ENCODE results near the gene IL4R. TPM values are rescaled to one million over a fixed set of nuclear protein-coding genes. Genes with fewer than 3 reads are reported as not detected.

The IL4R gene
- total RNA-seq, 2 donors from 2014 or later = 11.9 to 35.5 TPM

DNA sequence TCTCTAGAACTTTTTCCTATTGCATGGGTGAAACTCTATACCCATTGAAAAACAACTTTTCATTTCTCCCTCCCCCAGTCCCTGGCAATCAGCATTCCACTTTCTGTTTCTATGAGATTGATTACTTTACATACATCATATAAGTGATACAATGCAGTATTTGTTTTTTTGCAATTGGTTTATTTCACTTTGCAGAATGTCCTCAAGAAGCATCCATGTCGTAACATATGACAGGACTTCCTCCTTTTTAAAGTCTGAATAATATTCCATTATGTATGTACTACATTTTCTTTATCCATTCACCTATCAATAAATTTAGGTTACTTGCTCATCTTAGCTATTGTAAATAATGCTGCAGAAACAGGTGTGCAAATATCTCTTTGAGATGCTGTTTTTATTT, 97.0 kb downstream of the IL4R start:
- TF ChIP-seq, protein P1, sequence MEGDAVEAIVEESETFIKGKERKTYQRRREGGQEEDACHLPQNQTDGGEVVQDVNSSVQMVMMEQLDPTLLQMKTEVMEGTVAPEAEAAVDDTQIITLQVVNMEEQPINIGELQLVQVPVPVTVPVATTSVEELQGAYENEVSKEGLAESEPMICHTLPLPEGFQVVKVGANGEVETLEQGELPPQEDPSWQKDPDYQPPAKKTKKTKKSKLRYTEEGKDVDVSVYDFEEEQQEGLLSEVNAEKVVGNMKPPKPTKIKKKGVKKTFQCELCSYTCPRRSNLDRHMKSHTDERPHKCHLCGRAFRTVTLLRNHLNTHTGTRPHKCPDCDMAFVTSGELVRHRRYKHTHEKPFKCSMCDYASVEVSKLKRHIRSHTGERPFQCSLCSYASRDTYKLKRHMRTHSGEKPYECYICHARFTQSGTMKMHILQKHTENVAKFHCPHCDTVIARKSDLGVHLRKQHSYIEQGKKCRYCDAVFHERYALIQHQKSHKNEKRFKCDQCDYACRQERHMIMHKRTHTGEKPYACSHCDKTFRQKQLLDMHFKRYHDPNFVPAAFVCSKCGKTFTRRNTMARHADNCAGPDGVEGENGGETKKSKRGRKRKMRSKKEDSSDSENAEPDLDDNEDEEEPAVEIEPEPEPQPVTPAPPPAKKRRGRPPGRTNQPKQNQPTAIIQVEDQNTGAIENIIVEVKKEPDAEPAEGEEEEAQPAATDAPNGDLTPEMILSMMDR (IDR thresholded peaks at IDR 0.05) = no peak
- no peaks in the 10 kb centered on the region for H3K4me1 ChIP-seq
- H3K27me3 ChIP-seq = no peaks in the 10 kb centered on the region
- H3K27ac ChIP-seq = no peak overlapping the region
- DNase-seq (ENCODE audit: low spot score) = no peak
- no peaks in the 10 kb centered on the region for H3K36me3 ChIP-seq
- H3K4me3 ChIP-seq = no peak overlapping the region
- H3K9me3 ChIP-seq = peaks cover 0 to 4% of the 10 kb centered on the region in 2 donors

DNA sequence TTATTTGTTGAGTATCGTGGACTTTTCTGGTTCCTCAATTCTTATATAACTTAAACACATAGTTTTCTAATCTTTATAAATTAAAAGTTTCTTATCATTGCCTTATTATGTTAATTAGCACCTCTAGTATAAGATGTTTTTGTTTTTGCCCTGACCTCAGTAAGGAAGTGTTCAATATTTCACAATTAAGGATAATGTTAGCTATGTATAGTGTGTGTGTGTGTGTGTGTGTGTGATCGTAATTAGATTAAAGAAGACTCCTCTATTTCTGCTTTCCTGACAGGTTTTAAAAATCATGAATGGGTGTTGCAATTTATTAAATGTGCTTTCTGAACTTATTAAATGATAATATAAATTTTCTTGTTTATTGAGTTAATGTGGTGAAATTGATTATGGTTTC, 100.2 kb downstream of the IL4R start:
- Histone ChIP-seq H3K36me3 (no peaks in the 10 kb centered on the region), H3K4me3 (no peak overlapping the region), H3K4me1 (no peaks in the 10 kb centered on the region), H3K27me3 (no peaks in the 10 kb centered on the region), H3K9me3 (peaks cover 0 to 4% of the 10 kb centered on the region in 2 donors), H3K27ac (no peak overlapping the region)
- TF ChIP-seq, protein P1 (IDR thresholded peaks at IDR 0.05) = no peak
- no peak for DNase-seq (ENCODE audit: low spot score)

Other genes starting within 250 kb of the IL4R start
- gene C16orf82, start 247.0 kb upstream of the IL4R start, total RNA-seq = not detected
- 1 to 10 TPM; 2.9 to 3.8 TPM for gene KDM8, start 110.4 kb upstream of the IL4R start, total RNA-seq
- gene NSMCE1, start 45.2 kb upstream of the IL4R start, total RNA-seq = 10 to 100 TPM; 24.0 to 35.8 TPM
- gene IL21R, start 88.2 kb downstream of the IL4R start, total RNA-seq = 1 to 10 TPM in 1 of 2 donors, under 1 TPM in 1; 0.07 to 1.3 TPM
- 10 to 100 TPM; 64.0 to 77.2 TPM for gene GTF3C1, start 235.9 kb downstream of the IL4R start, total RNA-seq
- gene KATNIP, start 236.2 kb downstream of the IL4R start, total RNA-seq = 10 to 100 TPM; 10.6 to 22.7 TPM

All from right atrium auricular region (tissue), 2 donors.